ENCODE results near the gene DGKI.

The DGKI gene

GRCh38 chr7:137661634-137662033 lies 185.1 kb downstream of the DGKI start:
- TF ChIP-seq, protein P1, sequence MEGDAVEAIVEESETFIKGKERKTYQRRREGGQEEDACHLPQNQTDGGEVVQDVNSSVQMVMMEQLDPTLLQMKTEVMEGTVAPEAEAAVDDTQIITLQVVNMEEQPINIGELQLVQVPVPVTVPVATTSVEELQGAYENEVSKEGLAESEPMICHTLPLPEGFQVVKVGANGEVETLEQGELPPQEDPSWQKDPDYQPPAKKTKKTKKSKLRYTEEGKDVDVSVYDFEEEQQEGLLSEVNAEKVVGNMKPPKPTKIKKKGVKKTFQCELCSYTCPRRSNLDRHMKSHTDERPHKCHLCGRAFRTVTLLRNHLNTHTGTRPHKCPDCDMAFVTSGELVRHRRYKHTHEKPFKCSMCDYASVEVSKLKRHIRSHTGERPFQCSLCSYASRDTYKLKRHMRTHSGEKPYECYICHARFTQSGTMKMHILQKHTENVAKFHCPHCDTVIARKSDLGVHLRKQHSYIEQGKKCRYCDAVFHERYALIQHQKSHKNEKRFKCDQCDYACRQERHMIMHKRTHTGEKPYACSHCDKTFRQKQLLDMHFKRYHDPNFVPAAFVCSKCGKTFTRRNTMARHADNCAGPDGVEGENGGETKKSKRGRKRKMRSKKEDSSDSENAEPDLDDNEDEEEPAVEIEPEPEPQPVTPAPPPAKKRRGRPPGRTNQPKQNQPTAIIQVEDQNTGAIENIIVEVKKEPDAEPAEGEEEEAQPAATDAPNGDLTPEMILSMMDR (IDR thresholded peaks at IDR 0.05; ENCODE audit: control insufficient read depth, insufficient read depth, low read depth, low read length, missing control alignments), result no peak
- H3K4me3 ChIP-seq (ENCODE audit: control insufficient read depth, low read depth, low read length), result no peak overlapping the region
- DNase-seq (ENCODE audit: low read depth), result no peak

DNA sequence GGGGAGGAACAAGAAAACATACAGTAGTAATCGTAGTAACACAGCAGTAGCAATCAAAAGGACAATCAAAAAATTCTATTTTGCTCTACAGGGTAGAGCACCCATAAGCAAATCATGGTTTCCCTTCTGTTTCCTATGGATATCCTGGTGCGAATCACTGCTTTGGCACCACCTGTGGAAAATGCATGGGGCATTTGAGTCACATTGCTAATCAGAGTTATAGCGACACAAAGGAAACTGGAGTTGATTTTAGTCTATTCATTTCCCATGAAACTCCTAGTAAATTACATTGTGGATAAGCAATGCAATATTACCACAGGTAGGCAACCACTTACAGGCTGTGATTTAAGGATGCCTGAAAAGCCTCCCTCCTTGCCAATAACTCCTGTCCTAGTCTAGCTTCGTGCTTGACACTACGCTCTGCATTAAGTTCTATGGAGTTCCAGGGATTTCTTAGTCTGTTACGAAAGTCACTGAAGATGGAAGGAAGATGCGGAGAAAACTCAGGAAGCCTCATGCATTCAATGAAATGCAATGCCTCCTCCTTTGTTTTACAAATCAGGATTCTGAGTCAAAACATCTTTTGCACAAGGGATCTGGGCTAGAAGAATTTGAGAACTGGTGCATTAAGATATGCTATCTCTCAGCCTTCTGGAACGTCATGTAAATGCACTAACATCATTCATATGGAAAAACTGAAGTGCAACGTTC lies 188.4 kb downstream of the DGKI start:
- DNase-seq (ENCODE audit: low read depth), result no peak
- TF ChIP-seq, protein P1 (IDR thresholded peaks at IDR 0.05; ENCODE audit: control insufficient read depth, insufficient read depth, low read depth, low read length, missing control alignments), result no peak
- no peak overlapping the region for H3K4me3 ChIP-seq (ENCODE audit: control insufficient read depth, low read depth, low read length)

DNA sequence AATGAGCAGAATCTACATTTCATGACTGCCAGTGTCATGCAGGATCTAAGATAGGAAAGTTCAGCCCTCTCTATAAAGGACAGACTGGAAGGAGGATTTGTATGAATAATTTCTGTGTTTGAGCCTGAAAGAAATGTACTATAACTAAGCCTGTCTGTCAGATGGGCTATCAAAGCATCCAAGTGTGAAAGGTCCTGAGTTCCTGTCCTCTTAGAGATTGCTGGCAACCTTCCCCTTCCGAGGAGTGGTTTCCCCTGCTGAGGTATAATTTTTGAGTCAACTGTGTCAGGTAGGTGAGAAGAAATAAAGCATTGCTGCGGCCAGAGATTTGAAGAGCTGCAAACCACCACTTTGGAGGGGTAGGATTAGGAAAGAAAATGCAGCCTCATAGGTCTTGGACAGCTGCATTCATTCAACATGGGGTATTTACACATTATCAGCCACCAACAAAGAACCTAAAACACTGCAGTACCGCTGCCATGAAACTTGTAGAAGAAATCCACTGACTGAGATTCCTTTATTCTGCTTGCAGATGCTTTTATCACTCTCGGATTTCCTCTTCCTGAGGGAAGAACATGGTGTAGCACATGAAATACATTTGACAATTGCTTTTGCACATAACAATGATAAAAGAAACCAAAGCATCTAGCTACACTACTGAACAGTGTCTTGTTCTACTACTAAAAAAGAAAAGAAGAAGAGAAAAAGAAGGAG lies 189.1 kb downstream of the DGKI start:
- DNase-seq (ENCODE audit: low read depth), result no peak
- H3K4me3 ChIP-seq (ENCODE audit: control insufficient read depth, low read depth, low read length), result no peak overlapping the region

GRCh38 chr7:137656850-137657232 lies 189.9 kb downstream of the DGKI start:
- no peak for DNase-seq (ENCODE audit: low read depth)
- H3K4me3 ChIP-seq (ENCODE audit: control insufficient read depth, low read depth, low read length), result no peak overlapping the region
- TF ChIP-seq, protein P1 (IDR thresholded peaks at IDR 0.05; ENCODE audit: control insufficient read depth, insufficient read depth, low read depth, low read length, missing control alignments), result no peak

More for the DNA sequence above, 189.1 kb downstream of the DGKI start:
- TF ChIP-seq, protein P1 (IDR thresholded peaks at IDR 0.05; ENCODE audit: control insufficient read depth, insufficient read depth, low read depth, low read length, missing control alignments), result no peak

DNA sequence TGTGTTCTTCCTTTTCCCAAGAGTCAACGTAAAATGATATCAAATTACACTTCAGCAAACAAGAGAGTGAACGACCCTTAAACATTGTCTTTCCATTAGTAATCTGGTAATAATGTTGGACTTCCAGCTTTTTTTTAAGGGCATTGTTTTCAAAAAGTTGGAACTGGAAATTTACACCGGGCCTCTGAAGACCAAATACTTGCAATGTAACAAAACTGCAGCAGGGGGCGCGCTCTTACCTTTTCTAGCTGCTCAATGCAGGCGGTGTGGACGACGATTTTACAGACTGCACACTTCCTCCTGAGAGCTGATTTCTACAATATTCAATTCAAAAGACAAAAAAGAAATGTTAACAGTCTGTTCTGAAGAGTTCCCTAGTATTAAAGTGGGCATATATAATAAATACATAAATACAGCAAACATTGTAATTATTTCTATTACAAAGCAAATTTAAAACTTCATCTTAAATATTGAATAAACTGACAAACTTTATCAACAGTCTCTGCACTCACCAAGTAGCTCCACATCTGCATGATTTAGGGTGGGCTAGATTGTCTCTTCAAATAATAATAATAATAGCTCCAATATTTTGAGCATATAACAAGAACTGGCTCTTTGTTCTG lies 190.4 kb downstream of the DGKI start:
- TF ChIP-seq, protein P1 (IDR thresholded peaks at IDR 0.05; ENCODE audit: control insufficient read depth, insufficient read depth, low read depth, low read length, missing control alignments), result peak; percentile 82
- H3K4me3 ChIP-seq (ENCODE audit: control insufficient read depth, low read depth, low read length), result no peak overlapping the region
- peak; percentile 35 for DNase-seq (ENCODE audit: low read depth)

DNA sequence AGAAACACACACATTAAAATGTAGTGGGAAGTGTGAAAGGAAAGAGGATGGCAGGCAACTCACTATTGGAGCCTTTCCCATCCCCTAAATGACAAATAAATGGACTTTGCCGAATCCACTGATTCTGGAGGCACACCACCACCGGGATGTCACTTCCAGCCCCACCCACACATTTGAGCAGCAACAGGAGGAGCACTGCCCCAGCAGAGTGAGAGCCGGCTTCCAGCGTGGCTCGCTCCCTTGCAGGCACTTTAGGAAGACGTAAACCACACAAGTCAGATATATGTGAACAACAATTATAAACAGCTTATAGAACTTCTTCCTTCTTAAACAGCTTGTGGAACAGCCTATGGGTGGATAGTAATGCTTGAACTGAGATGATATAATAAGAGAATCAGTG lies 191.0 kb downstream of the DGKI start:
- no peak for DNase-seq (ENCODE audit: low read depth)
- H3K4me3 ChIP-seq (ENCODE audit: control insufficient read depth, low read depth, low read length), result no peak overlapping the region
- TF ChIP-seq, protein P1 (IDR thresholded peaks at IDR 0.05; ENCODE audit: control insufficient read depth, insufficient read depth, low read depth, low read length, missing control alignments), result no peak

Measured in AG09309 (cell line).